ENCODE results near the gene ADRM1.

DNA sequence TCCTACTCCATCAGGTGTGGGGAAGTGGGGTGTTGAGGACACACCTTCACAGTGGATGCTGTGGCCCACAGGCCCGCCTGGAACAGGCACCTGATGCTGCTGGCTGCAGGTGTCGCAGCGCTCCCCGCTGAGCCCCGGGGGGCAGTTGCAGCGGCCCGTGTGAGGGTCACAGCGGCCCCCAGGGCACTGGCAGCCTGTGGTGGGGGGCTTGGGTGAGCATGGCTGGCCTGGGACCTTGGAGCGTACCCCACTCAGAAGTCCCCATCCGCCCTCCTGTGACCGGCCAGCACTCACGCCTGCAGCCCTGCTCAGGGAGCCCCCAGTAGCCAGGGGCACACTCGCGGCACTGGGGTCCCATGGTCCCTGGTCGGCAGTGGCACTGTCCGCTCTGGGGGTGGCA is 19.2 kb downstream of the ADRM1 start:
- TF ChIP-seq, protein P1, sequence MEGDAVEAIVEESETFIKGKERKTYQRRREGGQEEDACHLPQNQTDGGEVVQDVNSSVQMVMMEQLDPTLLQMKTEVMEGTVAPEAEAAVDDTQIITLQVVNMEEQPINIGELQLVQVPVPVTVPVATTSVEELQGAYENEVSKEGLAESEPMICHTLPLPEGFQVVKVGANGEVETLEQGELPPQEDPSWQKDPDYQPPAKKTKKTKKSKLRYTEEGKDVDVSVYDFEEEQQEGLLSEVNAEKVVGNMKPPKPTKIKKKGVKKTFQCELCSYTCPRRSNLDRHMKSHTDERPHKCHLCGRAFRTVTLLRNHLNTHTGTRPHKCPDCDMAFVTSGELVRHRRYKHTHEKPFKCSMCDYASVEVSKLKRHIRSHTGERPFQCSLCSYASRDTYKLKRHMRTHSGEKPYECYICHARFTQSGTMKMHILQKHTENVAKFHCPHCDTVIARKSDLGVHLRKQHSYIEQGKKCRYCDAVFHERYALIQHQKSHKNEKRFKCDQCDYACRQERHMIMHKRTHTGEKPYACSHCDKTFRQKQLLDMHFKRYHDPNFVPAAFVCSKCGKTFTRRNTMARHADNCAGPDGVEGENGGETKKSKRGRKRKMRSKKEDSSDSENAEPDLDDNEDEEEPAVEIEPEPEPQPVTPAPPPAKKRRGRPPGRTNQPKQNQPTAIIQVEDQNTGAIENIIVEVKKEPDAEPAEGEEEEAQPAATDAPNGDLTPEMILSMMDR (conservative IDR thresholded peaks at IDR 0.05; ENCODE audit: low read depth in 2 of 2): no peak
- TF ChIP-seq EZH2 (IDR thresholded peaks at IDR 0.05; ENCODE audit: low read depth, unreplicated experiment) (no peak), POLR2AphosphoS5 (IDR thresholded peaks at IDR 0.05; ENCODE audit: low read depth) (no peak), NANOG (IDR thresholded peaks at IDR 0.05; ENCODE audit: borderline replicate concordance) (no peak)
- TF ChIP-seq, protein P2, sequence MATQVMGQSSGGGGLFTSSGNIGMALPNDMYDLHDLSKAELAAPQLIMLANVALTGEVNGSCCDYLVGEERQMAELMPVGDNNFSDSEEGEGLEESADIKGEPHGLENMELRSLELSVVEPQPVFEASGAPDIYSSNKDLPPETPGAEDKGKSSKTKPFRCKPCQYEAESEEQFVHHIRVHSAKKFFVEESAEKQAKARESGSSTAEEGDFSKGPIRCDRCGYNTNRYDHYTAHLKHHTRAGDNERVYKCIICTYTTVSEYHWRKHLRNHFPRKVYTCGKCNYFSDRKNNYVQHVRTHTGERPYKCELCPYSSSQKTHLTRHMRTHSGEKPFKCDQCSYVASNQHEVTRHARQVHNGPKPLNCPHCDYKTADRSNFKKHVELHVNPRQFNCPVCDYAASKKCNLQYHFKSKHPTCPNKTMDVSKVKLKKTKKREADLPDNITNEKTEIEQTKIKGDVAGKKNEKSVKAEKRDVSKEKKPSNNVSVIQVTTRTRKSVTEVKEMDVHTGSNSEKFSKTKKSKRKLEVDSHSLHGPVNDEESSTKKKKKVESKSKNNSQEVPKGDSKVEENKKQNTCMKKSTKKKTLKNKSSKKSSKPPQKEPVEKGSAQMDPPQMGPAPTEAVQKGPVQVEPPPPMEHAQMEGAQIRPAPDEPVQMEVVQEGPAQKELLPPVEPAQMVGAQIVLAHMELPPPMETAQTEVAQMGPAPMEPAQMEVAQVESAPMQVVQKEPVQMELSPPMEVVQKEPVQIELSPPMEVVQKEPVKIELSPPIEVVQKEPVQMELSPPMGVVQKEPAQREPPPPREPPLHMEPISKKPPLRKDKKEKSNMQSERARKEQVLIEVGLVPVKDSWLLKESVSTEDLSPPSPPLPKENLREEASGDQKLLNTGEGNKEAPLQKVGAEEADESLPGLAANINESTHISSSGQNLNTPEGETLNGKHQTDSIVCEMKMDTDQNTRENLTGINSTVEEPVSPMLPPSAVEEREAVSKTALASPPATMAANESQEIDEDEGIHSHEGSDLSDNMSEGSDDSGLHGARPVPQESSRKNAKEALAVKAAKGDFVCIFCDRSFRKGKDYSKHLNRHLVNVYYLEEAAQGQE (IDR thresholded peaks at IDR 0.05; ENCODE audit: unreplicated experiment): no peak

Measured in GM23338 (cell line).